Stimulated activated naive CD8-positive, alpha-beta T cell treated with anti-CD3 and anti-CD28 coated beads, Interleukin-15, Interleukin-2, amounts not matched to agents 100 U/mL and 50 U/mL, for 24 hours (primary cell): ENCODE data around the gene RPP40.
"Not testable (repeated sequence)": the region's sequence is repeated elsewhere in the genome, so short reads cannot be mapped to it uniquely, and the experiment has no call there.

Source experiments
- ATAC-seq: fragments of 150-1000 bp; cut with Tn5 transposase; one replicate; pipeline ENCODE4 v1.10.0; 2021
- DNase-seq: peaks from one replicate; pipeline ENCODE4 v3.0.0; 2021

The RPP40 gene

GRCh38 chr6:5014072-5014561 lies 10.3 kb upstream of the RPP40 start:
- no peak for ATAC-seq
- DNase-seq: no peak

GRCh38 chr6:5012519-5012918 lies 8.7 kb upstream of the RPP40 start:
- DNase-seq: no peak
- ATAC-seq: no peak

GRCh38 chr6:5011346-5011745 lies 7.5 kb upstream of the RPP40 start:
- no peak for DNase-seq
- ATAC-seq: no peak

GRCh38 chr6:5007531-5007930 lies 3.7 kb upstream of the RPP40 start:
- DNase-seq (no peak), ATAC-seq (no peak)

GRCh38 chr6:5006222-5006621 lies 2.4 kb upstream of the RPP40 start:
- ATAC-seq (no peak), DNase-seq (no peak)

GRCh38 chr6:5005038-5005433 lies 1.2 kb upstream of the RPP40 start:
- not testable (repeated sequence) for DNase-seq

GRCh38 chr6:5004373-5005037 lies 668 bp upstream of the RPP40 start:
- DNase-seq (no peak), ATAC-seq (no peak)

More at GRCh38 chr6:5005038-5005433, 1.2 kb upstream of the RPP40 start:
- not testable (repeated sequence) for ATAC-seq

GRCh38 chr6:4999586-4999985 lies 4.3 kb downstream of the RPP40 start:
- no peak for DNase-seq
- ATAC-seq: no peak

GRCh38 chr6:4997862-4998261 lies 6.0 kb downstream of the RPP40 start:
- DNase-seq (no peak), ATAC-seq (no peak)

- no peak for DNase-seq
- ATAC-seq: no peak
These were observed 9.1 kb downstream of the RPP40 start for GRCh38 chr6:4994741-4995140.

GRCh38 chr6:4987432-4987831 lies 16.4 kb downstream of the RPP40 start:
- ATAC-seq: no peak
- no peak for DNase-seq

- ATAC-seq: no peak
- DNase-seq: no peak
These were observed 16.8 kb downstream of the RPP40 start for GRCh38 chr6:4986999-4987398.

GRCh38 chr6:4983322-4983721 lies 20.5 kb downstream of the RPP40 start:
- ATAC-seq: no peak
- DNase-seq: no peak

GRCh38 chr6:4981761-4982160 lies 22.1 kb downstream of the RPP40 start:
- ATAC-seq (no peak), DNase-seq (no peak)

GRCh38 chr6:4979426-4979825 lies 24.4 kb downstream of the RPP40 start:
- ATAC-seq: no peak
- DNase-seq: no peak

- DNase-seq: no peak
These were observed 26.4 kb downstream of the RPP40 start for GRCh38 chr6:4977468-4977867.

GRCh38 chr6:4975506-4975905 lies 28.3 kb downstream of the RPP40 start:
- no peak for ATAC-seq
- DNase-seq: no peak

More at GRCh38 chr6:4977468-4977867, 26.4 kb downstream of the RPP40 start:
- ATAC-seq: no peak

- ATAC-seq: no peak
- no peak for DNase-seq
These were observed 28.9 kb downstream of the RPP40 start for GRCh38 chr6:4974962-4975361.

GRCh38 chr6:4973982-4974745 lies 29.7 kb downstream of the RPP40 start:
- DNase-seq: no peak
- no peak for ATAC-seq

- ATAC-seq: no peak
- no peak for DNase-seq
These were observed 30.4 kb downstream of the RPP40 start for GRCh38 chr6:4973415-4973814.

GRCh38 chr6:4972438-4972837 lies 31.4 kb downstream of the RPP40 start:
- DNase-seq: no peak
- ATAC-seq: no peak

- DNase-seq: no peak
- ATAC-seq: no peak
These were observed 32.0 kb downstream of the RPP40 start for GRCh38 chr6:4971851-4972250.

GRCh38 chr6:4970739-4971395 lies 33.0 kb downstream of the RPP40 start:
- DNase-seq: no peak

More at GRCh38 chr6:4970739-4971395, 33.0 kb downstream of the RPP40 start:
- no peak for ATAC-seq
